Measurements from ENCODE around the gene HERC4. TPM values are rescaled to one million over a fixed set of nuclear protein-coding genes. Genes with fewer than 3 reads are reported as not detected.

Gene HERC4
- polyA plus RNA-seq, 1 donor from 2014 or later, result 45.6 TPM

- H3K4me2 ChIP-seq (ENCODE audit: low read length), result peak overlapping the region; percentile 81
- H3K9me2 ChIP-seq (ENCODE audit: insufficient read depth, low read length), result no peaks in the 10 kb centered on the region
- H3K27me3 ChIP-seq (ENCODE audit: insufficient read depth, low read depth, low read length), result no peaks in the 10 kb centered on the region
- H3K4me3 ChIP-seq (ENCODE audit: low read length), result peak overlapping the region; percentile 100
- H3K36me3 ChIP-seq (ENCODE audit: insufficient read depth, low read length), result no peaks in the 10 kb centered on the region
- H2AFZ ChIP-seq (ENCODE audit: low read depth, low read length), result peak overlapping the region; percentile 94
- H3K9me3 ChIP-seq (ENCODE audit: low read length), result no peaks in the 10 kb centered on the region
- peaks cover 38% of the 10 kb centered on the region for H3K79me2 ChIP-seq (replicated peaks; ENCODE audit: insufficient read depth, low read length)
- no peak for TF ChIP-seq EZH2 (IDR thresholded peaks at IDR 0.05; ENCODE audit: borderline replicate concordance, insufficient read depth, low read length, poor library complexity, severe bottlenecking)
- peak overlapping the region; percentile 88 for H3K9ac ChIP-seq (ENCODE audit: low read length)
- H4K20me1 ChIP-seq (ENCODE audit: insufficient read depth), result no peaks in the 10 kb centered on the region
- no peaks in the 10 kb centered on the region for H3F3A ChIP-seq (ENCODE audit: insufficient read depth, low read length, poor library complexity, severe bottlenecking)
- H3K27ac ChIP-seq (ENCODE audit: low read length), result peak overlapping the region; percentile 88
These were observed 880 bp downstream of the HERC4 start for GRCh38 chr10:68074031-68074774.

- Histone ChIP-seq H3F3A (ENCODE audit: insufficient read depth, low read length, poor library complexity, severe bottlenecking) (no peaks in the 10 kb centered on the region), H3K9me3 (ENCODE audit: low read length) (no peaks in the 10 kb centered on the region), H3K27ac (ENCODE audit: low read length) (no peak overlapping the region), H2AFZ (ENCODE audit: low read depth, low read length) (no peak overlapping the region), H3K4me2 (ENCODE audit: low read length) (peak overlapping the region; percentile 81), H3K27me3 (ENCODE audit: insufficient read depth, low read depth, low read length) (no peaks in the 10 kb centered on the region), H3K9ac (ENCODE audit: low read length) (peak overlapping the region; percentile 88), H3K36me3 (ENCODE audit: insufficient read depth, low read length) (no peaks in the 10 kb centered on the region), H3K4me3 (ENCODE audit: low read length) (peak overlapping the region; percentile 100), H3K79me2 (replicated peaks; ENCODE audit: insufficient read depth, low read length) (peaks cover 41% of the 10 kb centered on the region), H3K9me2 (ENCODE audit: insufficient read depth, low read length) (no peaks in the 10 kb centered on the region), H4K20me1 (ENCODE audit: insufficient read depth) (no peaks in the 10 kb centered on the region)
- no peak for TF ChIP-seq SMC3 (conservative IDR thresholded peaks at IDR 0.05; ENCODE audit: poor library complexity)
- no peak for TF ChIP-seq EP300 (conservative IDR thresholded peaks at IDR 0.05; ENCODE audit: poor library complexity, severe bottlenecking)
- no peak for TF ChIP-seq MXI1 (conservative IDR thresholded peaks at IDR 0.05; ENCODE audit: poor library complexity, severe bottlenecking)
- no peak for TF ChIP-seq CTCF (IDR thresholded peaks at IDR 0.05; ENCODE audit: poor library complexity, severe bottlenecking)
- no peak for TF ChIP-seq TAF1 (IDR thresholded peaks at IDR 0.05; ENCODE audit: low read depth)
- no peak for TF ChIP-seq POLR2AphosphoS5 (IDR thresholded peaks at IDR 0.05)
- no peak for TF ChIP-seq REST (IDR thresholded peaks at IDR 0.05; ENCODE audit: borderline replicate concordance)
- no peak for TF ChIP-seq EZH2 (IDR thresholded peaks at IDR 0.05; ENCODE audit: borderline replicate concordance, insufficient read depth, low read length, poor library complexity, severe bottlenecking)
- TF ChIP-seq RAD21 (conservative IDR thresholded peaks at IDR 0.05), result no peak
These were observed 1.5 kb downstream of the HERC4 start for GRCh38 chr10:68073631-68074030.
